Ectodermal cell (in vitro differentiated cells): ENCODE results near the gene ZBTB42.

Source experiments
- H3K27ac ChIP-seq: 2 replicates; pipeline ENCODE4 v1.7.0; 2013; ENCODE audit warnings: mild to moderate bottlenecking, low read depth, low read length; ENCODE audit not compliant: insufficient read depth, poor library complexity, severe bottlenecking
- H3K27me3 ChIP-seq: 2 replicates; pipeline ENCODE4 v1.7.0; 2013; ENCODE audit warnings: mild to moderate bottlenecking, low read length; ENCODE audit not compliant: insufficient read depth, control insufficient read depth, poor library complexity, severe bottlenecking
- H3K36me3 ChIP-seq: one replicate; pipeline ENCODE4 v1.7.0; 2013; ENCODE audit warnings: low read length; ENCODE audit not compliant: control insufficient read depth, insufficient read depth
- H3K4me1 ChIP-seq: one replicate; pipeline ENCODE4 v1.7.0; 2013; ENCODE audit warnings: low read length; ENCODE audit not compliant: control insufficient read depth, insufficient read depth
- H3K4me3 ChIP-seq: 2 replicates; pipeline ENCODE4 v1.7.0; 2013; ENCODE audit warnings: low read depth, low read length, control low read depth; ENCODE audit not compliant: insufficient read depth
- H3K9me3 ChIP-seq: 2 replicates; pipeline ENCODE4 v1.7.0; 2013; ENCODE audit warnings: mild to moderate bottlenecking, low read length, moderate library complexity; ENCODE audit not compliant: control insufficient read depth
- WGBS, 2 experiments: methylation state at CpG; one replicate each; pipeline ENCODE4 v1.1.7; 2013; ENCODE audit warnings: missing lambda C conversion rate in 2 of 2; 5-methylcytosine and 5-hydroxymethylcytosine counted together

The ZBTB42 gene

DNA sequence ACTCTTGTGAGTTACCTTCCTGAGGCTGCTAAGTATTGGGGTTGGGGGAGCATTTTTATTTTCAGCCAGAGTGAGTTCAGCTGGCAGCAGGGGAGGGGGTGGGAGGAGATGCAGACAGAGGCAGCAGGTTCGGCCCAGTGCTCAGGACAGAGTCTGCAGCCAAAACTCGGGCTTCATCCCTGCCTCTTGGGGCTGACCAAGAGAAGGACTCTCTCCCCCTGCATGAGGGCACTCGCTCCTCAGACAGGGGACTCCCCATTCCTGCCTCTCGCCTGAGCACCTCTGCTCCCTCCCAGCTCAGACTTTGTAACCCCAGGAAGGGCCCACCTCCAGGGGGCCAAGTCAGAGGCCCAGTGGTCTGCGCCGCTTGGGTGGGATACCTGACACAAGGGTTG lies 4.2 kb upstream of the ZBTB42 start:
- H3K27me3 ChIP-seq: peaks cover 57% of the 10 kb centered on the region
- no peak overlapping the region for H3K4me3 ChIP-seq
- peaks cover 41% of the 10 kb centered on the region for H3K4me1 ChIP-seq
- H3K27ac ChIP-seq: no peak overlapping the region
- no peaks in the 10 kb centered on the region for H3K36me3 ChIP-seq
- H3K9me3 ChIP-seq: no peaks in the 10 kb centered on the region
- WGBS, 2 experiments: 61 to 66% methylated on average over 6 of the region's 6 CpGs

DNA sequence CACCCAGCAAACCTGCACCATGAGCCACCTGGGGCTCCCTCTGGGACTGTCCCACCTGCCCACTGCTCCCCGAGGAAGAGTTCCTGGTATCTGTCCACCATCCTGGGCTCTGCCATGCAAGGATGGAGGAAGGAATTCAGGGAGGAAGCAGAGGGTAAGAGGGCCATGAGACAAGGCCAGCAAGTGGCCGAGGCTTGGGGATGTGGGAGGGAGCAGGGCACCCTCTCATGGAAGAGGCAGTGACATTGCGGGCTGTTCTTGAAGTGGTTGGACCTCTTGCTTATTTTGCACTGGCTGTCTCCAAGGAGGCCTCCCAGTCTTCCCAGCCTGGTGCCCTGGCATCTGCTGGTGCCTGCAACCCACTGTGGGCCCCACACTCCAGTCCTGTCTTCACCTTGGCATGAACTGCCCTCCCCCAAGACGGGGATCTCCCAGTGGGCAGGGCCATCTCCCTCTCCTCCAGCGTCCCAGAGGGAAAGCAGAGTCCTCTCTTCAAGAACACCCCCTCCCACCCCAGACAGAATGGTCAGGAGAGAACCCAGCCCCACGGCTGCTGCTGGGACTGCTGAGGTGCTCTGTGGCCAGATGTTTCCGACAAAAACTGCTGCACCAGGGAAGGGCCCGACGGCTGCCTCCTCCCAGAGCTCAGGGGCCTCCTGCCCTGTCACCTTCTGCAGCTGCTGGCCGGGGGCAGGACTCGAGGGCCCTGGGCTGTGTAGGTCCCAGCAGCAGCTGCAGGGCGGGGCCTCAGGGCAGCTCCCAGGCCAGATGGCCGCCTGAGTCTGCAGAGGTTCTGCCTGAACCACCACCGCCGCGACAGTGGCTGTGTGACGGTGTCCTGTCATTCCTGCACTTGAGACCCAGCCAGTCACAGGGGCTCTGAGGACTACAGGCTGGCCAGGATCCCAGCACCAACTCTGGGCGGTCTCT lies 3.5 kb upstream of the ZBTB42 start:
- H3K27me3 ChIP-seq: peaks cover 64% of the 10 kb centered on the region
- H3K36me3 ChIP-seq: no peaks in the 10 kb centered on the region
- H3K4me3 ChIP-seq: no peak overlapping the region
- no peaks in the 10 kb centered on the region for H3K9me3 ChIP-seq
- 34% methylated on average over 18 of the region's 18 CpGs for WGBS, 2 experiments
- peaks cover 41% of the 10 kb centered on the region for H3K4me1 ChIP-seq
- H3K27ac ChIP-seq: no peak overlapping the region

DNA sequence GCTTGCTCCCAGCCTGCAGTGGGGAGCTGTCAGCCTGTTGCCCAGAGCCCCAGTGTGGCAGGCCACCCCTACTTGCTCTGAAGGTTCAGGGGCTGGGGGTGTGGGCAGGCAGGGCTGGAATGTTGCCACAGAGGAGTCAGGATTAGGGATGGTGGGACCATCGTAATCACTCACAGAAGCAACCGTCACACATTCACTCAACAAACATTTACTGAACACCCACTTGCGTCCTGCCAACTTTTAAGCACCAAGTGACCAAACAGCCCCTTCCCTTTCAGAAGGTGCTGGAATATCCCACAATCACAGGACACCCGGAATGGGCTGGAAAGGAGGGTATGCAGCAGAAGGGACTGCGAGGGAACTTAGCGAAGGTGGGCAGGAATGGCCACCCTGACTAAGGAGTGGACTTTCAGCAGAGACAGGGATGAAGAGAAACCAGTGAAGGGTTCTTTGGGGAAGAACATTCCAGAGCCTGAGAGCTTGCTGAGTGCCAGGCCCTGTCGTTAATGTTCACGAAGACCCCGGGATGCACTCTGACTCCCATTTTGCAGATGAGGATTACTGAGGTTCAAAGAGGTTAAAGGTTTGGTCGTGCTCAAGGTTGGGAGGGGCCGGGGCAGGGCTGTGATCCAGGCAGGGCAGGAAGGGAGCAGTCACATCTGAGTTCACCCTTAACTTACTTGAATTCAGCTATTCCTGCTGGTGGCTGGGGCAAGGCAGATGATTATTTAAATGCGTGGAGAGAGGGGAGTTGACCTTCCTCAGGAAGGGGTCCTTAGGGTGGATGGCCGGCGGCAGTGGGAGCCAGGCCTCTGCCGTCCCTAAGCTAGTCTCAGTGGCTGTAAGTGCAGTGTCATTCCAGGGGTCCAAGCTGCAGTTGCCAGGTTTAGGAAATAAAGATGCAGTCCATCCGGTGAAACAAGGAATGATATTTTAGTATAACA lies 2.3 kb upstream of the ZBTB42 start:
- Histone ChIP-seq H3K36me3 (no peaks in the 10 kb centered on the region), H3K4me1 (peaks cover 40% of the 10 kb centered on the region), H3K27me3 (peaks cover 74% of the 10 kb centered on the region), H3K4me3 (no peak overlapping the region), H3K27ac (no peak overlapping the region), H3K9me3 (no peaks in the 10 kb centered on the region)
- WGBS, 2 experiments: 75 to 77% methylated on average over 16 of the region's 16 CpGs

DNA sequence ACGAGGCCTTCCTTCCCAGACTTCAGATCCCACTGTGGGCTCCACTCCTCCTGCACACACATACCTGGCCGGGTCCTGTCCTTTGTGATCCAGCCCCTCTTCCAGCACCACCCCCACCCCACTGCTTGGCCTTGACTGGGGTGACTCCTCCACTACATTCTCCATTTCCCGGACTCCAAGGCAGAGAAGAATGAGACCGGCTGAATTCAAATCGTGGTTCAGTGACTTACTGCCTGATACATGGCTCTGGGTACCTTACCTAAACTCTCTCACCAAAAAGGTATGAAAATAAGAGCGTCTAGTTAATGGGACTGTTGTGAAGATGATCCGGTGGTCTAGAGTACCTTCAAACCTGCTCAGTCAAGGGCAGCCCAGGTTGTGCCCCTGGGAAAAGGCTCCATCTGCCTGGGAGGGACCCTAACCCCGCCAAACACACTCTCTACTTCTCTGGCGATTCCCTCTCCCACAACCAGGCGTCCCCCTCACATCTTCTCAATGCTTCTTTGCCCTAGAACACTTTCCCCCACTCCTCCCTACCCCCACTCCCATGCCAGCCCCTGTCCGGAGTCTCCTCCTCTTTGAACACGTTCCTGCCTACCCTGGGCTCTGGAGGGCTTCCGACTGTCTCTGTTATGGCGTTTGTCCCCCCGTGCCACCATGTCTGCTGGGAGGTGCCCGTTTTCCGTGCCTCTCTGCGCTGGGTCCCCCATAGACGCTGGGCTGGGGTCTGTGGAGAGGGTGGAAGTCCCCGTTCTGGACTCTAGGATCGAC lies 1.5 kb upstream of the ZBTB42 start:
- Histone ChIP-seq H3K4me1 (peaks cover 32% of the 10 kb centered on the region), H3K27me3 (peaks cover 74% of the 10 kb centered on the region), H3K36me3 (no peaks in the 10 kb centered on the region), H3K27ac (peak overlapping the region; percentile 9), H3K4me3 (peak overlapping the region; percentile 52), H3K9me3 (no peaks in the 10 kb centered on the region)
- WGBS, 2 experiments: 13 to 14% methylated on average over 21 of the region's 21 CpGs

DNA sequence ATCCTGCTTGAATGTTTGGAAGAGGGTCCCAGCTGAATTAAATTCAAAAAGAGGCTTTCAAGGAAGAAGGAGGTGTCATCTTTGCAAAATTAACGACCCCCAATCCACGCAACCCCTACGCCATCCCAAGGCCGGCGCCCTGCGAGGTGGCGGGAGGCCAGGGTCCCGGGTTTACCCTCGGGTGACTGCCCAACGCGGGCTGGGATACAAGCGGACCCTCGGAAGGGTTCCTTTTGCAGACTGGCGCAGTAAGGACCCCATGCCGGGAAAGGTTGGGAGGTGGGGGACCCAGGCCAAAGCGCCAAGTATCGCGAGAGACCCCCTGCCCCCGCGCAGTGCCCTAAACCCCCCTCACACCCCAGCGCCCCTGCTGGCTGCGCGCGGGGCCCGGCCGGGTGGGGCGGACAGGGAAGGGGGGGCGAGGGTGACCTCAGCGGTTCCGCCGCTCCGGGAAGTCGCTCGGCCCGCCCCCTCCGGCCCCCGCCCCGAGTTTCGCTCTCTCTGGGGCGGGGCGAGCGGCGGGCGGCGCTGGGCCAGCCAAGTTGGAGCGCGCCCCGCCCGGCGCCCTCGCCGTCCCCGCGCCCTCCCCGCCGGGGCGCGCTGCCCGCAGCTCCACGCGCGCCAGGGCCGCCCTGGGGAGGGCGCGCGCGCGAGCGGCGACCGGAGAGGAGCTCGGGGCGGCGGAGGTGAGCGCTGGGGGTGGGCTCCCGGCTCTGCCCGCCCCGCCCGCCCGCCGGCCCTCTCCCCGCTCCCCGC lies 708 bp upstream of the ZBTB42 start:
- peak overlapping the region; percentile 9 for H3K27ac ChIP-seq
- peak overlapping the region; percentile 52 for H3K4me3 ChIP-seq
- no peaks in the 10 kb centered on the region for H3K9me3 ChIP-seq
- peaks cover 77% of the 10 kb centered on the region for H3K27me3 ChIP-seq
- WGBS, 2 experiments: 0 to 1% methylated on average over 83 of the region's 83 CpGs
- H3K36me3 ChIP-seq: no peaks in the 10 kb centered on the region
- H3K4me1 ChIP-seq: peaks cover 32% of the 10 kb centered on the region

DNA sequence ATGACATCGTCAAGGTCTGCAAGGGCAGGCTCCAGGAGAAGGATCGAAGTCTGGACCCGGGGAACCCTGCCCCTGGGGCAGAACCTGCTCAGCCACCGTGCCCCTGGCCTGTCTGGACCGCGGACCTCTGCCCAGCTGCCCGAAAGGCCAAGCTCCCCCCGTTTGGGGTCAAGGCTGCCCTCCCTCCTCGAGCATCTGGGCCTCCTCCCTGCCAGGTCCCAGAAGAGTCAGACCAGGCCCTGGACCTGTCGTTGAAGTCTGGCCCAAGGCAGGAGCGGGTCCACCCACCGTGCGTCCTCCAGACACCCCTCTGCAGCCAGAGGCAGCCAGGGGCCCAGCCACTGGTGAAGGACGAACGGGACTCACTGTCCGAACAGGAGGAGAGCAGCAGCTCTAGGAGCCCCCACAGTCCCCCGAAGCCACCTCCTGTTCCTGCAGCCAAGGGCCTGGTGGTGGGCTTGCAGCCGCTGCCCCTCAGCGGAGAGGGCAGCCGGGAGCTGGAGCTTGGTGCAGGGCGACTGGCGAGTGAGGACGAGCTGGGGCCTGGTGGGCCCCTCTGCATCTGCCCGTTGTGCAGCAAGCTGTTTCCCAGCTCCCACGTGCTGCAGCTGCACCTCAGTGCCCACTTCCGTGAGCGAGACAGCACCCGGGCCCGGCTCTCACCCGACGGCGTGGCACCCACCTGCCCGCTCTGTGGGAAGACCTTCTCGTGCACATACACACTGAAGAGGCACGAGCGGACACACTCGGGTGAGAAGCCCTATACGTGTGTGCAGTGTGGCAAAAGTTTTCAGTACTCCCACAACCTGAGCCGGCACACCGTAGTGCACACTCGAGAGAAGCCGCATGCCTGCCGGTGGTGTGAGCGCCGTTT lies 856 bp downstream of the ZBTB42 start:
- WGBS, 2 experiments: 78 to 79% methylated on average over 45 of the region's 45 CpGs
- peaks cover 67% of the 10 kb centered on the region for H3K27me3 ChIP-seq
- H3K27ac ChIP-seq: no peak overlapping the region
- H3K4me3 ChIP-seq: peak overlapping the region; percentile 48
- H3K36me3 ChIP-seq: no peaks in the 10 kb centered on the region
- peaks cover 23% of the 10 kb centered on the region for H3K4me1 ChIP-seq
- no peaks in the 10 kb centered on the region for H3K9me3 ChIP-seq

DNA sequence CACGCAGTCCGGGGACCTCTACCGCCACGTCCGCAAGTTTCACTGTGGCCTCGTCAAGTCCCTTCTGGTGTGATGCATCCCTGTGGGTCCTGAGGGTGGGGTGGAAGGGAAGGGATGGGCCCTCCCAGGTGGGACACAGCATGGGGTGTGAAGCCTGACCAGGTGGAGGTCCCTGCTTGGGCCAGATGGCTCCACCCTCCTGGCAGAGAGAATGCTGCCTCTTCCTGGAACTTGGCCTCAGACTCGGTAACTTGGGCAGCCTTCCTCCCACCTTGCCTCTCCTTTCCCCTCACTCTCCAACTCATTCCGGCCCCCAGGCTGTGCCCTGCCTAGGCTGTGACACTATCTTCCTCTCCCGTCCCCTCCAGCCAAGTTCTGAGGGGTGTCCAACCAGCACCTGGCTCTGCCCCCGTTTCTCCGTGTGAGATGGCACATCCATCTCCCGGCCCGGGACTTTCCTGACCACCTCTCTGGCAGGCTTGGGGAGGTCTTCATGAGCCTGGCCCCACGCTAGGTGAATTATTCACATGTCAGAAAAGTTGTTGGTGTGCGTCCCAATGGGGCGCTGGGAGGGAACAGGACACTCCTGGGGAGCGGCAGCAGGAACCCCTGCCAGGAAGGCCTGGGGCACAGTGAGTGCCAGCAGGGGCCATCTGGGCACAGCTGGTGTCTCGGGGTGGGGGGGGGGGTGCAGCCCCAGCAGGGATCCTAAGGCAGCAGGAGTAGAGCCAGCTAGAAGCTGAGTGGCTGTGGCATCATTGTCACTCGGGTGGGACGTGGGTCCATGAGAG lies 1.7 kb downstream of the ZBTB42 start:
- H3K36me3 ChIP-seq: no peaks in the 10 kb centered on the region
- H3K9me3 ChIP-seq: no peaks in the 10 kb centered on the region
- 90 to 91% methylated on average over 20 of the region's 20 CpGs for WGBS, 2 experiments

DNA sequence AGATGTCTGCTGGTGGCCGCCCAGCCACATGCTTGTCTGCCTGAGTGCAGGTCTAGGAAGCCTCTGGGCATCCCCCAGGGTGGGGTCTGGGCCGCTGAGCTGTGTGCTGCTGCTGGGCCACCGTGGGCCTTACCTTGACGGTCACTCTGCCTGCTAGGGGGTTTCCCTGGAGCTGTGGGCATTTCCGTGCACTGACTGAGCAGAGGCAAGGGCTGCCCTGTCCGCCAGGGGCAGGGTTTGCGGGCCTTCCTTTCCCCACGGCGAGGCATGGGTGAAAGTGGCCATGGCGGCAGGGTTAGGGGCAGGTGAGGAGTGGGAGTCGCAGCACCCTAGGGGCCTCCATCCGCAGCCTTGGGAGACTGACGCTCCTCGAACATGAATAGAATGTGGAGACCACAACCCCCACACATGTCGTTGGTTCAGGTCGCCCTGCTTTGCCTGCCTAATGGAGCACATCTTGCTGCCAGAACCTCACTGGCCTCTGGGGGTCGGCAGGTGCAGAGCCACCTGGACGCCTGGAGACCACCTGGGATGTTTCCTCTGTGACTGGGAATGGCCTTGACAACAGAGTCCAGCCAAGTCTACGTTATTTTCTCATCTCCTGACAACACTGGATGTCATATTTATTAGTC lies 2.5 kb downstream of the ZBTB42 start:
- 86 to 87% methylated on average over 19 of the region's 19 CpGs for WGBS, 2 experiments
- peaks cover 12% of the 10 kb centered on the region for H3K4me1 ChIP-seq
- no peak overlapping the region for H3K4me3 ChIP-seq
- H3K27ac ChIP-seq: no peak overlapping the region
- peaks cover 51% of the 10 kb centered on the region for H3K27me3 ChIP-seq
- H3K9me3 ChIP-seq: no peaks in the 10 kb centered on the region
- H3K36me3 ChIP-seq: no peaks in the 10 kb centered on the region

More for the DNA sequence above, 1.7 kb downstream of the ZBTB42 start:
- peaks cover 59% of the 10 kb centered on the region for H3K27me3 ChIP-seq
- H3K4me3 ChIP-seq: no peak overlapping the region
- H3K4me1 ChIP-seq: peaks cover 15% of the 10 kb centered on the region
- no peak overlapping the region for H3K27ac ChIP-seq
